Left ventricle myocardium superior (tissue), 1 donor: ENCODE results near the gene IPO5. TPM values are rescaled to one million over a fixed set of nuclear protein-coding genes. Genes with fewer than 3 reads are reported as not detected.

Experiments used
- total RNA-seq: library from RNA; stranded (reverse); fragmentation: NEBNext Ultra II Directional; extraction: Animal tissue kit (Norgen Biotek cat#: 25700); gene quantifications from one replicate; pipeline ENCODE4 v1.2.1, GENCODE V29; 2021
- donor health status: DM: no; HTN: yes; CAD: no; lungs with severe emphysema.

IPO5 gene
- total RNA-seq, 1 donor from 2014 or later, result 98.6 TPM

Other genes starting within 250 kb of the IPO5 start
- 14.9 TPM for gene FARP1, start 189.4 kb downstream of the IPO5 start, total RNA-seq
- not detected for gene RNF113B, start 223.6 kb downstream of the IPO5 start, total RNA-seq